ENCODE results near the gene TSPAN14. TPM values are rescaled to one million over a fixed set of nuclear protein-coding genes. Genes with fewer than 3 reads are reported as not detected.

TSPAN14 gene
- total RNA-seq, 2 donors from 2014 or later = 121 to 123 TPM

DNA sequence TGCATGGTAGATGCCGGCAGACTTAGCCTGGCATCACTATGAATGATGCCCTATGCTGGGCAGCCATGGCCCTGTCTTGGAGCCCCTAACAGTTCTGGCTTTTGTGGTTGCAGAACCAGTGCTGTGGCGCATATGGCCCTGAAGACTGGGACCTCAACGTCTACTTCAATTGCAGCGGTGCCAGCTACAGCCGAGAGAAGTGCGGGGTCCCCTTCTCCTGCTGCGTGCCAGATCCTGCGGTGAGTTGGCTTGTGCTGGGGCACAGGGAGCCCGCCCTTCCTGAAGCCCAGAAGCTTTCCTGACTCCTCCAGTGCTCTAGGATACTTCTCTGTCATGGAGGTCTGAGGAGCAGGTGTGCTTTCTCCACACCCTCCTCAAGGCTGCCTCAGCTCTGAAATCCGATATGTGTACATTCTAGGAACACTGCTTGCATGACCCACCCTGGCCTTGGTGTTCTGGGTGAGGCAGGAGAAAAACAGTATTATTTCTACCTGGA is 58.0 kb downstream of the TSPAN14 start:
- H3K27ac ChIP-seq (ENCODE audit: low read depth, low read length) = no peak overlapping the region
- H3K4me3 Mint-ChIP-seq = no peak overlapping the region
- DNase-seq = no peak
- H3K36me3 ChIP-seq (ENCODE audit: control insufficient read depth, insufficient read depth, low read length) = peaks cover 92% of the 10 kb centered on the region
- peaks cover 81% of the 10 kb centered on the region for H3K36me3 Mint-ChIP-seq (ENCODE audit: low read depth)
- peaks cover 6% of the 10 kb centered on the region for H3K4me1 Mint-ChIP-seq
- H3K9ac ChIP-seq (ENCODE audit: extremely low read depth, low read length, poor library complexity, severe bottlenecking) = no peak overlapping the region
- no peaks in the 10 kb centered on the region for H3K27me3 ChIP-seq (ENCODE audit: control insufficient read depth, insufficient read depth, low read length, poor library complexity, severe bottlenecking)
- H3K9me3 ChIP-seq (ENCODE audit: control insufficient read depth, low read length) = no peaks in the 10 kb centered on the region
- no peaks in the 10 kb centered on the region for H3K27me3 Mint-ChIP-seq (ENCODE audit: insufficient read depth)
- WGBS, 2 experiments (ENCODE audit: insufficient coverage in 1 of 2, insufficient read length in 1 of 2) = 96 to 98% methylated on average over 9 to 10 of the region's 10 CpGs
- no peaks in the 10 kb centered on the region for H3K9me3 Mint-ChIP-seq
- no peak overlapping the region for H3K4me3 ChIP-seq (ENCODE audit: low read length)
- no peak overlapping the region for H3K27ac Mint-ChIP-seq
- peaks cover 3% of the 10 kb centered on the region for H3K4me1 ChIP-seq (ENCODE audit: control insufficient read depth, insufficient read depth, low read length)
- TF ChIP-seq, protein P1, sequence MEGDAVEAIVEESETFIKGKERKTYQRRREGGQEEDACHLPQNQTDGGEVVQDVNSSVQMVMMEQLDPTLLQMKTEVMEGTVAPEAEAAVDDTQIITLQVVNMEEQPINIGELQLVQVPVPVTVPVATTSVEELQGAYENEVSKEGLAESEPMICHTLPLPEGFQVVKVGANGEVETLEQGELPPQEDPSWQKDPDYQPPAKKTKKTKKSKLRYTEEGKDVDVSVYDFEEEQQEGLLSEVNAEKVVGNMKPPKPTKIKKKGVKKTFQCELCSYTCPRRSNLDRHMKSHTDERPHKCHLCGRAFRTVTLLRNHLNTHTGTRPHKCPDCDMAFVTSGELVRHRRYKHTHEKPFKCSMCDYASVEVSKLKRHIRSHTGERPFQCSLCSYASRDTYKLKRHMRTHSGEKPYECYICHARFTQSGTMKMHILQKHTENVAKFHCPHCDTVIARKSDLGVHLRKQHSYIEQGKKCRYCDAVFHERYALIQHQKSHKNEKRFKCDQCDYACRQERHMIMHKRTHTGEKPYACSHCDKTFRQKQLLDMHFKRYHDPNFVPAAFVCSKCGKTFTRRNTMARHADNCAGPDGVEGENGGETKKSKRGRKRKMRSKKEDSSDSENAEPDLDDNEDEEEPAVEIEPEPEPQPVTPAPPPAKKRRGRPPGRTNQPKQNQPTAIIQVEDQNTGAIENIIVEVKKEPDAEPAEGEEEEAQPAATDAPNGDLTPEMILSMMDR (conservative IDR thresholded peaks at IDR 0.05) = no peak

DNA sequence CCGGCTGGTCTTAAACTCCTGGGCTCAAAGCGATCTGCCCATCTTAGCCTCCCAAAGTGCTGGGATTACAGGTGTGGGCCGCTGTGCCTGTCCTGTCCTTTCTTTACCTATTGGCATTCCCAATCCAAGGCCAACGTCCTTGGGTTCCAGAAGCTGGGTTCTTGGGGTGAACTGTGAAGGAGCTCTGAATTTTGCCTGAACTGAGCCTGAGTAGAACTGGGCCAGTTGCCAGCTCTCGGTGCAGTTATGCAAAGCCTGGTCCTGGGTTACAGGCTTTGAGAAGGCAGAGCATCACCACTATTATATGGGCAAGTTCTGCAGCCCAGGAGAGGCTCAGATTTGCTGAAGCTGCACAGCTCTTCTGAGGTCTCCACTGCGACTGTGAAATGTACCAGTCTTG is 59.0 kb downstream of the TSPAN14 start:
- Histone ChIP-seq H3K27me3 (ENCODE audit: control insufficient read depth, insufficient read depth, low read length, poor library complexity, severe bottlenecking) (no peaks in the 10 kb centered on the region), H3K27ac (ENCODE audit: low read depth, low read length) (no peak overlapping the region), H3K9me3 (ENCODE audit: control insufficient read depth, low read length) (no peaks in the 10 kb centered on the region), H3K36me3 (ENCODE audit: control insufficient read depth, insufficient read depth, low read length) (peaks cover 94% of the 10 kb centered on the region), H3K9ac (ENCODE audit: extremely low read depth, low read length, poor library complexity, severe bottlenecking) (no peak overlapping the region), H3K4me1 (ENCODE audit: control insufficient read depth, insufficient read depth, low read length) (no peaks in the 10 kb centered on the region), H3K4me3 (ENCODE audit: low read length) (no peak overlapping the region)
- H3K36me3 Mint-ChIP-seq (ENCODE audit: low read depth) = peaks cover 79% of the 10 kb centered on the region
- TF ChIP-seq, protein P1 (conservative IDR thresholded peaks at IDR 0.05) = no peak
- no peaks in the 10 kb centered on the region for H3K27me3 Mint-ChIP-seq (ENCODE audit: insufficient read depth)
- H3K27ac Mint-ChIP-seq = no peak overlapping the region
- H3K4me3 Mint-ChIP-seq = no peak overlapping the region
- H3K9me3 Mint-ChIP-seq = no peaks in the 10 kb centered on the region
- 91 to 96% methylated on average over 4 to 6 of the region's 6 CpGs for WGBS, 2 experiments (ENCODE audit: insufficient coverage in 1 of 2, insufficient read length in 1 of 2)
- peaks cover 4% of the 10 kb centered on the region for H3K4me1 Mint-ChIP-seq
- no peak for DNase-seq

DNA sequence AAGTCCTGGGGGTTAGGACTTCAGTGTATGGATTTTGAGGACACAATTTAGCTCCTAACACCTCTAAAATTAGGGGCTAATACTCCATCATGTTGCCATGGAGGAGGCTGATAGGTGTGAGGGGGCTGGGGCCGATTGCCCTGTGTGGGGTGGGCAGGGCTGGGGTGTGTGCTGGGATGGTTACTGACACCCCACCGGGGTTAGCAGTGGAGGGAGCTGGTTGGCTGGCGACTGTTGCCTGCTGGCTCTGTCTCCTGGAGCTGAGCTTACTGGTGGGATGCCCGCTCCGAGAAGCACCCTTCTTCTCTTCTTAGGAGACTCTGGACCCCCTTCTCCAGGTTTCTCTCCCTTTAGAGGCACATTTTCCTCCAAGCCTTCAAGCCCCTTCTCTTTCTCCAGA is 61.4 kb downstream of the TSPAN14 start:
- no peak for DNase-seq
- H3K4me1 Mint-ChIP-seq = peaks cover 6% of the 10 kb centered on the region
- H3K27me3 Mint-ChIP-seq (ENCODE audit: insufficient read depth) = no peaks in the 10 kb centered on the region
- no peak overlapping the region for H3K4me3 ChIP-seq (ENCODE audit: low read length)
- H3K27ac ChIP-seq (ENCODE audit: low read depth, low read length) = no peak overlapping the region
- H3K9ac ChIP-seq (ENCODE audit: extremely low read depth, low read length, poor library complexity, severe bottlenecking) = no peak overlapping the region
- H3K4me1 ChIP-seq (ENCODE audit: control insufficient read depth, insufficient read depth, low read length) = no peaks in the 10 kb centered on the region
- H3K9me3 Mint-ChIP-seq = no peaks in the 10 kb centered on the region
- WGBS, 2 experiments (ENCODE audit: insufficient coverage in 1 of 2, insufficient read length in 1 of 2) = 92 to 100% methylated on average over 2 to 5 of the region's 5 CpGs
- no peaks in the 10 kb centered on the region for H3K9me3 ChIP-seq (ENCODE audit: control insufficient read depth, low read length)
- H3K36me3 ChIP-seq (ENCODE audit: control insufficient read depth, insufficient read depth, low read length) = peaks cover 94% of the 10 kb centered on the region
- peaks cover 75% of the 10 kb centered on the region for H3K36me3 Mint-ChIP-seq (ENCODE audit: low read depth)
- H3K27me3 ChIP-seq (ENCODE audit: control insufficient read depth, insufficient read depth, low read length, poor library complexity, severe bottlenecking) = no peaks in the 10 kb centered on the region
- TF ChIP-seq, protein P1 (conservative IDR thresholded peaks at IDR 0.05) = no peak
- H3K27ac Mint-ChIP-seq = no peak overlapping the region
- H3K4me3 Mint-ChIP-seq = no peak overlapping the region
